GM21360 (cell line): ENCODE measurements around the gene CRYGA.
"Not testable (repeated sequence)": the region's sequence is repeated elsewhere in the genome, so short reads cannot be mapped to it uniquely, and the experiment has no call there.

Experiments
- ATAC-seq: cut with Tn5 transposase; IDR thresholded peaks from one replicate; pipeline ENCODE4 v1.9.1; 2021; ENCODE audit warnings: mild to moderate bottlenecking, moderate library complexity; ENCODE audit not compliant: unreplicated experiment

Gene CRYGA

GRCh38 chr2:208164951-208165755 is 1.8 kb upstream of the CRYGA start:
- no peak for ATAC-seq

- ATAC-seq: no peak
Measured at GRCh38 chr2:208156439-208156838, 7.0 kb downstream of the CRYGA start.

- no peak for ATAC-seq
Measured at GRCh38 chr2:208153156-208153555, 10.2 kb downstream of the CRYGA start.

GRCh38 chr2:208150956-208151355 is 12.4 kb downstream of the CRYGA start:
- ATAC-seq: no peak

GRCh38 chr2:208150094-208150493 is 13.3 kb downstream of the CRYGA start:
- ATAC-seq: no peak

GRCh38 chr2:208148803-208149202 is 14.6 kb downstream of the CRYGA start:
- no peak for ATAC-seq

GRCh38 chr2:208147759-208148158 is 15.6 kb downstream of the CRYGA start:
- ATAC-seq: no peak

GRCh38 chr2:208147008-208147407 is 16.4 kb downstream of the CRYGA start:
- no peak for ATAC-seq

GRCh38 chr2:208146006-208146405 is 17.4 kb downstream of the CRYGA start, which contains the start of gene CRYGB:
CRYGB (minus strand) TSS chr2:208146158; CDS start chr2:208146120, 38 bp downstream.
- no peak for ATAC-seq

GRCh38 chr2:208142925-208143799 is 20.2 kb downstream of the CRYGA start:
- no peak for ATAC-seq

- ATAC-seq: no peak
Measured at GRCh38 chr2:208142240-208142924, 21.0 kb downstream of the CRYGA start.

- no peak for ATAC-seq
Measured at GRCh38 chr2:208139447-208139846, 23.9 kb downstream of the CRYGA start.

GRCh38 chr2:208138334-208138733 is 25.1 kb downstream of the CRYGA start:
- not testable (repeated sequence) for ATAC-seq

GRCh38 chr2:208136716-208137094 is 26.7 kb downstream of the CRYGA start:
- ATAC-seq: no peak

GRCh38 chr2:208135794-208136715 is 27.3 kb downstream of the CRYGA start:
- ATAC-seq: no peak

- ATAC-seq: no peak
Measured at GRCh38 chr2:208134928-208135586, 28.3 kb downstream of the CRYGA start.

GRCh38 chr2:208130712-208131110 is 32.7 kb downstream of the CRYGA start:
- no peak for ATAC-seq

GRCh38 chr2:208129744-208130711 is 33.4 kb downstream of the CRYGA start, which contains the start of gene CRYGC:
CRYGC (minus strand) TSS chr2:208129828; CDS start chr2:208129792, 36 bp downstream.
- no peak for ATAC-seq
